H1 (cell line): ENCODE results near the gene ENTPD6. TPM values are rescaled to one million over a fixed set of nuclear protein-coding genes. Genes with fewer than 3 reads are reported as not detected.

Source experiments
- CTCF ChIA-PET: fragments of 300-600 bp; sonication (Branson Sonifier 250); formaldehyde crosslinking; loops from one replicate; lab custom pipeline; 2021; ENCODE audit not compliant: partially characterized antibody; lab: Charles Lee
- POLR2A ChIA-PET: fragments of 300-600 bp; sonication (Branson Sonifier 250); formaldehyde crosslinking; loops from one replicate; lab custom pipeline; 2021; ENCODE audit warnings: inconsistent platforms; ENCODE audit not compliant: partially characterized antibody; lab: Charles Lee
- DNase-seq, 2 experiments: peaks; one replicate each; pipeline versions ENCODE4 v3.0.0 to v3.0.0-alpha.2; 2010 to 2022; ENCODE audit warnings: low spot score in 2 of 2, low read depth in 1 of 2, mixed read lengths in 1 of 2
- FAIRE-seq: peaks from 2 replicates; lab custom pipeline; 2011; peaks lifted over from hg19 to GRCh38; lab: Jason Lieb, UNC
- H2AFZ ChIP-seq: 2 replicates; pipeline ENCODE4 v1.8.1; 2012; ENCODE audit warnings: low read length, inconsistent platforms
- H2AK5ac ChIP-seq: 2 replicates; pipeline ENCODE4 v1.6.1; 2013; ENCODE audit warnings: low read depth, low read length
- H2BK120ac ChIP-seq: replicated peaks from 2 replicates; pipeline ENCODE3; 2013; ENCODE audit warnings: low read depth, low read length, inconsistent platforms
- H2BK12ac ChIP-seq: 2 replicates; pipeline ENCODE4 v1.6.1; 2013; ENCODE audit warnings: low read depth, low read length
- H2BK15ac ChIP-seq: 2 replicates; pipeline ENCODE4 v1.6.1; 2013; ENCODE audit warnings: low read length
- H2BK20ac ChIP-seq: 2 replicates; pipeline ENCODE4 v1.6.1; 2013; ENCODE audit warnings: low read length
- H2BK5ac ChIP-seq: 2 replicates; pipeline ENCODE4 v1.6.1; 2013; ENCODE audit warnings: low read depth, low read length
- H3K14ac ChIP-seq: 2 replicates; pipeline ENCODE4 v1.6.1; 2013; ENCODE audit warnings: inconsistent platforms; ENCODE audit not compliant: insufficient read length
- H3K18ac ChIP-seq: 2 replicates; pipeline ENCODE4 v1.6.1; 2013; ENCODE audit warnings: low read length; ENCODE audit errors: extremely low read depth
- H3K23ac ChIP-seq: 2 replicates; pipeline ENCODE4 v1.6.1; 2013; ENCODE audit warnings: inconsistent platforms; ENCODE audit not compliant: insufficient read length
- H3K23me2 ChIP-seq: 2 replicates; pipeline ENCODE4 v1.6.1; 2013; ENCODE audit warnings: low read depth, low read length
- H3K27ac ChIP-seq: 2 replicates; pipeline ENCODE4 v1.6.1; 2011; ENCODE audit warnings: low read depth, low read length, inconsistent platforms
- H3K27me3 ChIP-seq, 4 experiments: replicated peaks in 1 of 4; 1 replicate in 1 of 4; 2 replicates in 3 of 4; pipeline versions ENCODE4 v1.6.1 to v1.8.1; 2011 to 2013; ENCODE audit warnings: low read length in 3 of 4, mild to moderate bottlenecking in 3 of 4, inconsistent platforms in 2 of 4, mixed read lengths in 2 of 4, moderate library complexity in 1 of 4; ENCODE audit not compliant: control insufficient read depth in 3 of 4, insufficient read depth in 3 of 4; ENCODE audit errors: extremely low read depth in 1 of 4
- H3K36me3 ChIP-seq, 4 experiments: 2 replicates each; pipeline versions ENCODE4 v1.6.1 to v1.8.1; 2011 to 2013; ENCODE audit warnings: mild to moderate bottlenecking in 4 of 4, low read length in 3 of 4, moderate library complexity in 2 of 4, control low read depth in 1 of 4, inconsistent platforms in 1 of 4; ENCODE audit not compliant: insufficient read depth in 4 of 4, control insufficient read depth in 2 of 4
- H3K4ac ChIP-seq: replicated peaks from 2 replicates; pipeline ENCODE3; 2013; ENCODE audit warnings: low read length, low read depth, mixed read lengths, inconsistent platforms; ENCODE audit not compliant: insufficient read length
- H3K4me1 ChIP-seq, 4 experiments: replicated peaks in 1 of 4; 1 replicate in 1 of 4; 2 replicates in 3 of 4; pipeline versions ENCODE4 v1.6.1 to v1.8.1; 2011 to 2013; ENCODE audit warnings: low read length in 3 of 4, inconsistent platforms in 2 of 4, mixed read lengths in 1 of 4; ENCODE audit not compliant: insufficient read depth in 4 of 4, control insufficient read depth in 3 of 4
- H3K4me2 ChIP-seq, 2 experiments: 2 replicates each; pipeline versions ENCODE4 v1.6.1 to v1.8.1; 2011 to 2013; ENCODE audit warnings: low read depth in 2 of 2, low read length in 2 of 2, control low read depth in 1 of 2, inconsistent platforms in 1 of 2, mild to moderate bottlenecking in 1 of 2; ENCODE audit not compliant: insufficient read depth in 1 of 2
- H3K4me3 ChIP-seq, 4 experiments: fragments of 200-600, 300-600 bp in 1 of 4; sonication (generic), shearing (Covaris generic), sonication (Bioruptor Twin) in 1 of 4; 2 replicates each; pipeline versions ENCODE4 v1.5.1 to v1.8.1; 2011 to 2016; ENCODE audit warnings: low read length in 4 of 4, low read depth in 3 of 4, control low read depth in 2 of 4, inconsistent platforms in 2 of 4, mild to moderate bottlenecking in 2 of 4, mixed read lengths in 1 of 4, moderate library complexity in 1 of 4; ENCODE audit not compliant: insufficient read depth in 2 of 4; ENCODE audit errors: extremely low read depth in 1 of 4
- H3K56ac ChIP-seq: replicated peaks from 2 replicates; pipeline ENCODE3; 2013; ENCODE audit warnings: low read depth, mild to moderate bottlenecking, mixed read lengths, low read length, inconsistent platforms; ENCODE audit not compliant: insufficient read length
- H3K79me1 ChIP-seq: 2 replicates; pipeline ENCODE4 v1.6.1; 2013; ENCODE audit warnings: low read depth, low read length, control low read depth
- H3K79me2 ChIP-seq, 2 experiments: 2 replicates each; pipeline versions ENCODE4 v1.6.1 to v1.8.1; 2012 to 2013; ENCODE audit warnings: low read length in 2 of 2, mild to moderate bottlenecking in 2 of 2, inconsistent platforms in 1 of 2; ENCODE audit not compliant: insufficient read depth in 2 of 2, control insufficient read depth in 1 of 2
- H3K9ac ChIP-seq, 4 experiments: replicated peaks in 1 of 4; 1 replicate in 1 of 4; 2 replicates in 3 of 4; pipeline versions ENCODE4 v1.6.1 to v1.8.1; 2011 to 2013; ENCODE audit warnings: low read depth in 3 of 4, low read length in 3 of 4, control low read depth in 2 of 4, mild to moderate bottlenecking in 2 of 4, moderate library complexity in 2 of 4, inconsistent platforms in 1 of 4; ENCODE audit errors: extremely low read depth in 1 of 4
- H3K9me3 ChIP-seq, 2 experiments: 2 replicates each; pipeline versions ENCODE4 v1.6.1 to v1.8.1; 2012 to 2013; ENCODE audit warnings: mild to moderate bottlenecking in 2 of 2, moderate library complexity in 2 of 2, control low read depth in 1 of 2, inconsistent platforms in 1 of 2, low read depth in 1 of 2, low read length in 1 of 2, mixed read lengths in 1 of 2; ENCODE audit not compliant: insufficient read depth in 2 of 2
- H4K20me1 ChIP-seq, 2 experiments: replicated peaks in 1 of 2; 2 replicates each; pipeline versions ENCODE3 to v1.8.1; 2011 to 2013; ENCODE audit warnings: inconsistent platforms in 2 of 2, low read length in 2 of 2, mild to moderate bottlenecking in 1 of 2; ENCODE audit not compliant: insufficient read depth in 2 of 2, control insufficient read depth in 1 of 2
- H4K5ac ChIP-seq: 2 replicates; pipeline ENCODE4 v1.6.1; 2013; ENCODE audit warnings: low read length, low read depth, mixed read lengths, inconsistent platforms; ENCODE audit not compliant: insufficient read length
- H4K8ac ChIP-seq: 2 replicates; pipeline ENCODE4 v1.8.0; 2013; ENCODE audit warnings: mild to moderate bottlenecking, moderate library complexity, low read length, inconsistent platforms; ENCODE audit not compliant: insufficient read depth; ENCODE audit errors: extremely low read depth
- H4K91ac ChIP-seq: replicated peaks from 2 replicates; pipeline ENCODE3; 2013; ENCODE audit warnings: low read length, mixed read lengths, inconsistent platforms; ENCODE audit not compliant: insufficient read length
- CHD1 ChIP-seq: IDR thresholded peaks from 2 replicates; pipeline ENCODE4 v1.6.1; 2012; ENCODE audit warnings: low read depth, low read length, improper control_type of control experiment
- GABPA ChIP-seq: IDR thresholded peaks from 2 replicates; pipeline ENCODE4 v1.6.1; 2011; ENCODE audit warnings: mild to moderate bottlenecking, low read length, moderate library complexity, borderline replicate concordance; ENCODE audit not compliant: insufficient read depth
- KDM5A ChIP-seq: fragments of 200-600 bp; IDR thresholded peaks from 2 replicates; pipeline ENCODE4 v1.7.1; 2012; ENCODE audit warnings: mild to moderate bottlenecking, low read length, inconsistent platforms, mixed read lengths
- PHF8 ChIP-seq: fragments of 200-600 bp; sonication (generic); conservative IDR thresholded peaks from 2 replicates; pipeline ENCODE4 v1.7.1; 2012; ENCODE audit warnings: low read depth, mild to moderate bottlenecking, inconsistent platforms, low read length, moderate library complexity
- POLR2AphosphoS5 ChIP-seq: IDR thresholded peaks from 2 replicates; pipeline ENCODE4 v1.6.1; 2011; ENCODE audit warnings: low read depth, low read length
- RXRA ChIP-seq: IDR thresholded peaks from 2 replicates; pipeline ENCODE4 v1.6.1; 2011; ENCODE audit warnings: low read depth, mild to moderate bottlenecking, low read length, moderate library complexity; ENCODE audit not compliant: insufficient read depth
- SP4 ChIP-seq: IDR thresholded peaks from 2 replicates; pipeline ENCODE4 v1.6.1; 2012; ENCODE audit warnings: low read length, inconsistent platforms
- SRF ChIP-seq: IDR thresholded peaks from 2 replicates; pipeline ENCODE4 v1.6.1; 2011; ENCODE audit warnings: mild to moderate bottlenecking, low read depth, low read length, moderate library complexity
- WGBS, 2 experiments: shearing (Covaris generic) in 1 of 2; methylation state at CpG; one replicate each; pipeline versions ENCODE4 v1.1.6 to v1.1.7; 2013 to 2015; ENCODE audit warnings: low lambda C conversion rate in 2 of 2, mixed read lengths in 2 of 2, inconsistent platforms in 1 of 2, low coverage in 1 of 2, missing lambda C conversion rate in 1 of 2; ENCODE audit not compliant: insufficient replicate concordance in 2 of 2, insufficient coverage in 1 of 2, insufficient read length in 1 of 2; ENCODE audit errors: extremely low coverage in 1 of 2, missing lambda C conversion rate in 1 of 2; 5-methylcytosine and 5-hydroxymethylcytosine counted together
- polyA plus RNA-seq, 7 experiments: library from polyadenylated mRNA; depleted of rRNA in 3 of 7; stranded (reverse) in 5 of 7; unstranded in 2 of 7; fragments of >200 nt in 5 of 7; fragments of 200-250 nt in 2 of 7; gene quantifications; 1 replicate in 5 of 7; 2 replicates in 1 of 7; 4 replicates in 1 of 7; pipeline versions ENCODE4 v1.2.1 to v1.2.3, GENCODE V29; 2011 to 2013; ENCODE audit warnings: missing spikeins in 2 of 7, mixed read lengths in 2 of 7
- total RNA-seq: library from RNA; stranded (reverse); fragmentation: NEBNext Ultra II Directional; extraction: Animal tissue kit (Norgen Biotek cat#: 25700); gene quantifications from 2 replicates; pipeline ENCODE4 v1.2.1, GENCODE V29; 2021
- TF ChIP-seq, protein P1 (sequence below): IDR thresholded peaks from 2 replicates; pipeline ENCODE4 v1.6.1; 2011; ENCODE audit warnings: low read length, improper control_type of control experiment

ENTPD6 gene
- total and polyA plus RNA-seq, 2 of the 8 experiments (the other 6 are each of a cell fraction or from before 2014, with no cell fraction given): 47.8 to 57.3 TPM

- Histone ChIP-seq H3K36me3 (no peaks in the 10 kb centered on the region; a peak in 2 of 8 replicates), H3K27ac (no peak overlapping the region), H3K18ac (no peak overlapping the region), H4K5ac (no peak overlapping the region), H3K56ac (no peak overlapping the region), H3K9me3 (no peaks in the 10 kb centered on the region), H3K4me1 (peaks cover 0 to 5% (median 2%) of the 10 kb centered on the region in 4 experiments; a peak in 2 of 7 replicates), H3K4me3 (no peak overlapping the region), H3K79me1 (no peaks in the 10 kb centered on the region), H2BK5ac (no peak overlapping the region), H2BK20ac (no peak overlapping the region), H4K91ac (no peak overlapping the region), H3K27me3 (no peaks in the 10 kb centered on the region), H2AK5ac (0 out of 2 replicates have a peak overlapping the region, but pooled peaks have one; percentile 8), H3K14ac (no peak overlapping the region), H3K9ac (no peak overlapping the region), H4K20me1 (peaks cover 2 to 7% of the 10 kb centered on the region in 2 experiments), H4K8ac (no peak overlapping the region), H2BK15ac (no peak overlapping the region), H3K79me2 (no peaks in the 10 kb centered on the region), H3K23me2 (no peaks in the 10 kb centered on the region), H3K4me2 (no peak overlapping the region), H3K23ac (no peak overlapping the region), H2BK12ac (no peak overlapping the region), H2BK120ac (no peak overlapping the region), H3K4ac (no peak overlapping the region), H2AFZ (no peak overlapping the region)
- ChIA-PET POLR2A (no interaction called here), CTCF (interaction anchor here (0.5 to 2.9 kb wide), 9 partner anchors 8 to 225 kb away, joined by 3 to 7 read pairs (median 4); no protein-coding TSS in a partner anchor)
- TF ChIP-seq SP4: no peak
- TF ChIP-seq POLR2AphosphoS5: no peak
- TF ChIP-seq GABPA: no peak
- TF ChIP-seq, protein P1, sequence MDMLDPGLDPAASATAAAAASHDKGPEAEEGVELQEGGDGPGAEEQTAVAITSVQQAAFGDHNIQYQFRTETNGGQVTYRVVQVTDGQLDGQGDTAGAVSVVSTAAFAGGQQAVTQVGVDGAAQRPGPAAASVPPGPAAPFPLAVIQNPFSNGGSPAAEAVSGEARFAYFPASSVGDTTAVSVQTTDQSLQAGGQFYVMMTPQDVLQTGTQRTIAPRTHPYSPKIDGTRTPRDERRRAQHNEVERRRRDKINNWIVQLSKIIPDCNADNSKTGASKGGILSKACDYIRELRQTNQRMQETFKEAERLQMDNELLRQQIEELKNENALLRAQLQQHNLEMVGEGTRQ: no peak
- TF ChIP-seq KDM5A: no peak
- no peak for TF ChIP-seq SRF
- no peak for TF ChIP-seq RXRA
- no peak for TF ChIP-seq PHF8
- no peak for TF ChIP-seq CHD1
- FAIRE-seq (no peak), DNase-seq (no peak)
- 93% methylated on average over 13 of the region's 15 CpGs; no CpG with 5 or more reads in 1 of the 2 experiments for WGBS, 2 experiments
Observed at GRCh38 chr20:25220810-25221591, 25.5 kb downstream of the ENTPD6 start.
